A673 (cell line): Measurements from ENCODE around the gene SND1.

Experiments used
- CTCF ChIP-seq: fragments of 300-800, 200-600 bp; sonication (generic); conservative IDR thresholded peaks from 2 replicates; pipeline ENCODE4 v1.5.1; 2017; ENCODE audit warnings: low read depth, mild to moderate bottlenecking, antibody characterized with exemption, low read length, moderate library complexity, mixed read lengths
- EZH2 ChIP-seq: fragments of 200-600 bp; sonication (generic); IDR thresholded peaks from 2 replicates; pipeline ENCODE4 v1.6.1; 2017; ENCODE audit warnings: borderline replicate concordance, low read depth, mild to moderate bottlenecking, mixed read lengths, antibody characterized with exemption, low read length; ENCODE audit not compliant: poor library complexity, severe bottlenecking

DNA sequence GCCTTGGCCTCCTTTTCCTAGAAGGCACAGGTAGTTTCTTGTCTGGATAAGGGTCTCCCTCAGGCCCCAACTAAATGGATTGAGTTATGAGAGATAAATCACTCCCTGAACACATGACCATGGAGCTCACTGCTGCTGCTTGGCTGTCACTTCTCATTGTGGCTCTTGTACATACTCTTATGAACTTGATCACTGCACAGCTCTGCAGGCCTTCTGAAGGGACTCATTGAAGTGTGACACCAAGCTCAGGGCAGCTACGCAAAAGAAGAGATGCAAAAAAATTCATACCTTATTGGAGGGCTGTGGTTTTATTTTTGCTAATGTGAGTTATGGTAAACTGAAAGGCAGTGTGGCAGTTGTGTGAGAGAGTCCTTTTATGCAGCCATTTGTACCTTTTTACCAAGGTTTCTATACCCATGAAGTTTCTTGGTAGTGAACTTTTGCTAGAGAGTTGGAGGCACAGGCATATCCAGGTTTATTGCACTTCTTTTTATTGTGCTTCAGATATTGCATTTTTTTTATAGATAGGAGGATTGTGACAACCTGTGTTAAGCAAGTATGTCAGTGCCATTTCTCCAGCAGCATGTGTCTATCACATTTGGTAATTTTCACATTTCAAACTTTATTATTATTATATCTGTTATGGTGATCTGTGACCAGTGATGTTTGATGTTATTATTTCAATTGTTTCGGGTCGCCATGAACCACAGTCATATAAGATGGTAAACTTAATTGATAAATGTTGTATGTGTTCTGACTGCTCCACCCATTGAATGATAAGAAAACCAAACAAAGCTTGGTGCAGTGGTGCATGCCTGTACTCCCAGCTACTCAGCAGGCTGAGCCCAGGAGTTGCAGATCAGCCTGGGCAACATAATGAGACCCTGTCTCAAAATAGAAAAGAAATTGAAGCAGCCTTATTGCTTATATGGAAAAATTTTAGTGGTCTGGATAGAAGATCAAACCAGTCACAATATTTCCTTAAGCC lies 278.6 kb downstream of the SND1 start:
- TF ChIP-seq CTCF (no peak), EZH2 (no peak)
